HepG2 (cell line): ENCODE results near the gene SCYGR5. TPM values are rescaled to one million over a fixed set of nuclear protein-coding genes. Genes with fewer than 3 reads are reported as not detected.
A peak's percentile ranks its signal among the peaks of the same experiment; 100 is the strongest.

Experiments
- ATF7 ChIP-seq, 2 experiments: fragments of 450-650 bp in 1 of 2; sonication (generic) in 1 of 2; formaldehyde crosslinking in 1 of 2; IDR thresholded peaks; 2 replicates each; pipeline versions ENCODE4 v1.4.0 to v1.6.1; 2016 to 2020; ENCODE audit warnings: antibody characterized with exemption in 1 of 2, mild to moderate bottlenecking in 1 of 2, missing genetic modification reagents in 1 of 2
- ATM ChIP-seq: fragments of 450-650 bp; IDR thresholded peaks from 2 replicates; pipeline ENCODE4 v1.7.1; 2017; ENCODE audit warnings: mild to moderate bottlenecking, borderline replicate concordance
- BCL3 ChIP-seq: sonication (generic); formaldehyde crosslinking; IDR thresholded peaks from 2 replicates; pipeline ENCODE4 v1.5.1; 2020; ENCODE audit warnings: mild to moderate bottlenecking, missing genetic modification reagents, moderate library complexity
- ETV6 ChIP-seq: sonication (generic); formaldehyde crosslinking; conservative IDR thresholded peaks from 2 replicates; pipeline ENCODE4 v1.4.0; 2020; ENCODE audit warnings: missing genetic modification reagents
- FOSL2 ChIP-seq: sonication (generic); formaldehyde crosslinking; IDR thresholded peaks from 2 replicates; pipeline ENCODE4 v1.4.0; 2020; ENCODE audit warnings: missing genetic modification reagents
- HBP1 ChIP-seq: IDR thresholded peaks from 2 replicates; pipeline ENCODE4 v1.6.1; 2016; ENCODE audit warnings: low read depth, control low read depth
- KAT8 ChIP-seq: IDR thresholded peaks from 2 replicates; pipeline ENCODE4 v1.6.1; 2016; ENCODE audit warnings: missing genetic modification reagents, missing compliant biosample characterization
- NCOA2 ChIP-seq: sonication (generic); formaldehyde crosslinking; IDR thresholded peaks from 2 replicates; pipeline ENCODE4 v1.8.0; 2022; ENCODE audit warnings: inconsistent platforms
- RELA ChIP-seq: sonication (generic); formaldehyde crosslinking; IDR thresholded peaks from 2 replicates; pipeline ENCODE4 v1.4.0; 2020; ENCODE audit warnings: missing genetic modification reagents
- TEAD3 ChIP-seq: optimal IDR thresholded peaks from 2 replicates; pipeline ENCODE3; 2016; ENCODE audit warnings: borderline replicate concordance
- ZBTB21 ChIP-seq: sonication (generic); formaldehyde crosslinking; IDR thresholded peaks from 2 replicates; pipeline ENCODE4 v1.4.0; 2020; ENCODE audit warnings: missing genetic modification reagents
- ZBTB38 ChIP-seq: sonication (generic); formaldehyde crosslinking; IDR thresholded peaks from 2 replicates; pipeline ENCODE4 v1.5.1; 2020; ENCODE audit warnings: mild to moderate bottlenecking, missing genetic modification reagents
- ZHX1 ChIP-seq: sonication (generic); formaldehyde crosslinking; IDR thresholded peaks from 2 replicates; pipeline ENCODE4 v1.8.1; 2022; ENCODE audit warnings: low read depth, mild to moderate bottlenecking, missing genetic modification reagents
- ZNF232 ChIP-seq: sonication (generic); formaldehyde crosslinking; IDR thresholded peaks from 2 replicates; pipeline ENCODE4 v1.4.0; 2020; ENCODE audit warnings: missing genetic modification reagents, borderline replicate concordance
- ZNF281 ChIP-seq: sonication (generic); formaldehyde crosslinking; IDR thresholded peaks from 2 replicates; pipeline ENCODE4 v1.4.0; 2020; ENCODE audit warnings: missing genetic modification reagents, borderline replicate concordance
- ZNF7 ChIP-seq: IDR thresholded peaks from 2 replicates; pipeline ENCODE4 v1.6.1; 2016; ENCODE audit warnings: missing biosample characterization, missing genetic modification reagents
- ZNF782 ChIP-seq: sonication (generic); formaldehyde crosslinking; IDR thresholded peaks from 2 replicates; pipeline ENCODE4 v1.4.0; 2020; ENCODE audit warnings: missing genetic modification reagents, mild to moderate bottlenecking, borderline replicate concordance
- ZNF784 ChIP-seq: sonication (generic); formaldehyde crosslinking; IDR thresholded peaks from 2 replicates; pipeline ENCODE4 v1.5.1; 2020; ENCODE audit warnings: missing genetic modification reagents, mild to moderate bottlenecking, borderline replicate concordance
- ZNF839 ChIP-seq: sonication (generic); formaldehyde crosslinking; IDR thresholded peaks from 2 replicates; pipeline ENCODE4 v1.4.0; 2020; ENCODE audit warnings: missing genetic modification reagents, mild to moderate bottlenecking, borderline replicate concordance
- ZSCAN5A ChIP-seq: sonication (generic); formaldehyde crosslinking; IDR thresholded peaks from 2 replicates; pipeline ENCODE4 v1.8.0; 2022; ENCODE audit warnings: mild to moderate bottlenecking, missing genetic modification reagents, borderline replicate concordance
- polyA plus RNA-seq, 8 experiments: library from polyadenylated mRNA; depleted of rRNA in 3 of 8; stranded (reverse) in 7 of 8; unstranded in 1 of 8; fragments of >200 nt; fragmentation: Illumina TruSeq in 4 of 8; extraction: Trizol in 4 of 8; gene quantifications; 2 replicates each; pipeline versions ENCODE4 v1.2.1 to v1.2.3, GENCODE V29; 2011 to 2016; ENCODE audit warnings: low read depth in 4 of 8, missing spikeins in 1 of 8, mixed read lengths in 1 of 8; ENCODE audit not compliant: insufficient read depth in 1 of 8
- total RNA-seq, 5 experiments: library from RNA; depleted of rRNA; stranded (reverse); fragments of >200 nt; fragmentation: Illumina TruSeq; extraction: Trizol; gene quantifications; 2 replicates each; pipeline ENCODE4 v1.2.3, GENCODE V29; 2016; ENCODE audit warnings: low read depth in 1 of 5

The SCYGR5 gene
- total and polyA plus RNA-seq, 2 of the 13 experiments (the other 11 are each of a cell fraction or from before 2014, with no cell fraction given): not detected

- TF ChIP-seq NCOA2 (no peak), FOSL2 (CRISPR knock-in tag) (peak; percentile 17; the same call in 1 of the 2 replicates), ZNF784 (CRISPR knock-in tag) (no peak; the same call in 1 of the 2 replicates), ZNF232 (CRISPR knock-in tag) (no peak), ETV6 (CRISPR knock-in tag) (no peak), BCL3 (CRISPR knock-in tag) (no peak), ZBTB21 (CRISPR knock-in tag) (no peak), HBP1 (CRISPR knock-in tag) (peak; percentile 27; the same call in 1 of the 2 replicates), ZBTB38 (peak; percentile 72; the same call in 1 of the 2 replicates), RELA (CRISPR knock-in tag) (no peak), ATM (no peak), ZSCAN5A (CRISPR knock-in tag) (no peak), KAT8 (peak; percentile 29; the same call in 1 of the 2 replicates), ZNF7 (CRISPR knock-in tag) (no peak), TEAD3 (peak; percentile 37), ZNF782 (no peak; the same call in 1 of the 2 replicates), ZNF281 (CRISPR knock-in tag) (no peak), ATF7 (IDR thresholded peaks at IDR 0.05) (no peak), ATF7 (CRISPR knock-in tag; IDR thresholded peaks at IDR 0.05) (no peak), ZHX1 (CRISPR knock-in tag) (peak; percentile 45; the same call in 1 of the 2 replicates), ZNF839 (CRISPR knock-in tag) (no peak)
Observed at GRCh38 chr2:227706859-227707258, 40.3 kb downstream of the SCYGR5 start (continued).
